Right lobe of liver (tissue), 4 donors: Measurements from ENCODE around the gene INHBA.

Experiments
- CTCF ChIP-seq, 4 donors: fragments of 200-600 bp in 3 of 4; fragments of 450-650 bp in 1 of 4; IDR thresholded peaks; one replicate each; pipeline versions ENCODE4 v1.5.1 to v1.8.0; 2016 to 2022; ENCODE audit warnings: antibody characterized with exemption in 4 of 4, mild to moderate bottlenecking in 2 of 4
- POLR2A ChIP-seq: fragments of 450-650 bp; IDR thresholded peaks from one replicate; pipeline ENCODE4 v1.6.1; 2017; ENCODE audit warnings: antibody characterized with exemption, mild to moderate bottlenecking
- donor health status: DM: no; HTN: no; CAD: no.
- donor health status: DM: no; HTN: no; CAD: no.
- donor health status: DM: no; HTN: yes; CAD: no.

- TF ChIP-seq POLR2A (no peak), CTCF (IDR thresholded peaks at IDR 0.05) (no peak)
Observed at GRCh38 chr7:41716691-41717090, 13.8 kb upstream of the INHBA start.
